NCI-H1417 treated with DMSO at 0.1 percent for 48 hours (cell line): ENCODE results near the gene KRT83.
"Not testable (repeated sequence)": the region's sequence is repeated elsewhere in the genome, so short reads cannot be mapped to it uniquely, and the experiment has no call there.

Source experiments
- DNase-seq: peaks from one replicate; lab custom pipeline; 2025; lab: John Stamatoyannopoulos, UW

Gene KRT83

GRCh38 chr12:52286857-52287785 lies 34.1 kb downstream of the KRT83 start:
- not testable (repeated sequence) for DNase-seq

- DNase-seq, result no peak
Observed at GRCh38 chr12:52285851-52286530, 35.2 kb downstream of the KRT83 start.

GRCh38 chr12:52285172-52285745 lies 35.9 kb downstream of the KRT83 start:
- DNase-seq, result no peak

GRCh38 chr12:52284562-52285171 lies 36.5 kb downstream of the KRT83 start:
- no peak for DNase-seq

- no peak for DNase-seq
Observed at GRCh38 chr12:52280796-52281560, 40.2 kb downstream of the KRT83 start.

- DNase-seq, result no peak
Observed at GRCh38 chr12:52280319-52280795, 40.8 kb downstream of the KRT83 start.

GRCh38 chr12:52279422-52280318 lies 41.5 kb downstream of the KRT83 start:
- DNase-seq, result no peak

GRCh38 chr12:52278575-52279421 lies 42.4 kb downstream of the KRT83 start:
- DNase-seq, result no peak

GRCh38 chr12:52277486-52278245 lies 43.5 kb downstream of the KRT83 start:
- DNase-seq, result no peak

- no peak for DNase-seq
Observed at GRCh38 chr12:52275686-52276085, 45.5 kb downstream of the KRT83 start.

- DNase-seq, result no peak
Observed at GRCh38 chr12:52274521-52275120, 46.6 kb downstream of the KRT83 start, which contains the start of gene KRT86. TSS of gene KRT86 (plus strand) at chr12:52274645. CDS start at chr12:52301917, 27,272 bp downstream.

- no peak for DNase-seq
Observed at GRCh38 chr12:52271158-52271557, 50.0 kb downstream of the KRT83 start.

GRCh38 chr12:52270541-52271070 lies 50.6 kb downstream of the KRT83 start:
- DNase-seq, result no peak

GRCh38 chr12:52268212-52268611 lies 53.0 kb downstream of the KRT83 start:
- no peak for DNase-seq

GRCh38 chr12:52267699-52268098 lies 53.5 kb downstream of the KRT83 start:
- DNase-seq, result no peak

- DNase-seq, result no peak
Observed at GRCh38 chr12:52267266-52267665, 53.9 kb downstream of the KRT83 start.

- no peak for DNase-seq
Observed at GRCh38 chr12:52266514-52266913, 54.7 kb downstream of the KRT83 start.

- DNase-seq, result no peak
Observed at GRCh38 chr12:52264435-52264825, 56.8 kb downstream of the KRT83 start.
